HepG2 (cell line): Measurements from ENCODE around the gene TRA2B. TPM values are rescaled to one million over a fixed set of nuclear protein-coding genes. Genes with fewer than 3 reads are reported as not detected.

Experiments used
- ADNP ChIP-seq: sonication (generic); formaldehyde crosslinking; IDR thresholded peaks from 2 replicates; pipeline ENCODE4 v1.4.0; 2020; ENCODE audit warnings: missing genetic modification reagents
- ASH2L ChIP-seq: fragments of 300-600, 200-600 bp; sonication (generic); IDR thresholded peaks from 2 replicates; pipeline ENCODE4 v1.7.0; 2017; ENCODE audit warnings: low read depth, mild to moderate bottlenecking, moderate library complexity, mixed read lengths, low read length; ENCODE audit not compliant: insufficient read length
- ATF4 ChIP-seq, 2 experiments: fragments of 450-650 bp in 1 of 2; sonication (generic) in 1 of 2; formaldehyde crosslinking; IDR thresholded peaks; 2 replicates each; pipeline versions ENCODE4 v1.5.0 to v1.8.0; 2020 to 2022; ENCODE audit warnings: mild to moderate bottlenecking in 1 of 2, missing genetic modification reagents in 1 of 2
- CBX2 ChIP-seq, 2 experiments: fragments of 200-600 bp in 1 of 2; sonication (generic); formaldehyde crosslinking in 1 of 2; IDR thresholded peaks; 2 replicates each; pipeline versions ENCODE4 v1.7.0 to v1.8.1; 2018 to 2022; ENCODE audit warnings: low read depth in 2 of 2, low read length in 1 of 2, mild to moderate bottlenecking in 1 of 2, missing genetic modification reagents in 1 of 2
- CEBPG ChIP-seq: IDR thresholded peaks from 2 replicates; pipeline ENCODE4 v1.6.1; 2016
- DNMT3B ChIP-seq: conservative IDR thresholded peaks from 2 replicates; pipeline ENCODE4 v1.6.1; 2016; ENCODE audit warnings: missing biosample characterization, control low read depth
- DR1 ChIP-seq: sonication (generic); formaldehyde crosslinking; IDR thresholded peaks from 2 replicates; pipeline ENCODE4 v1.8.0; 2021; ENCODE audit warnings: mild to moderate bottlenecking, missing genetic modification reagents, inconsistent platforms
- FIP1L1 ChIP-seq: fragments of 200-400 bp; formaldehyde crosslinking; IDR thresholded peaks from 2 replicates; pipeline ENCODE4 v1.6.1; 2018; ENCODE audit warnings: low read depth, mild to moderate bottlenecking, low read length, moderate library complexity, borderline replicate concordance; ENCODE audit not compliant: insufficient read depth
- HIC2 ChIP-seq: sonication (generic); formaldehyde crosslinking; IDR thresholded peaks from 2 replicates; pipeline ENCODE4 v1.9.0; 2022; ENCODE audit warnings: low read depth, missing genetic modification reagents
- PCBP2 ChIP-seq: fragments of 200-400 bp; formaldehyde crosslinking; optimal IDR thresholded peaks from 2 replicates; pipeline ENCODE3; 2018; ENCODE audit warnings: low read length, low read depth; ENCODE audit not compliant: poor library complexity, severe bottlenecking
- POLR2AphosphoS2 ChIP-seq: IDR thresholded peaks from 2 replicates; pipeline ENCODE4 v1.6.1; 2011; ENCODE audit warnings: low read depth, low read length, improper control_type of control experiment
- RAD51 ChIP-seq: fragments of 450-650 bp; IDR thresholded peaks from 2 replicates; pipeline ENCODE4 v1.6.1; 2016; ENCODE audit warnings: borderline replicate concordance
- RFXAP ChIP-seq: sonication (generic); formaldehyde crosslinking; IDR thresholded peaks from 2 replicates; pipeline ENCODE4 v1.4.0; 2020; ENCODE audit warnings: missing genetic modification reagents, borderline replicate concordance
- TBX2 ChIP-seq: sonication (generic); formaldehyde crosslinking; IDR thresholded peaks from 2 replicates; pipeline ENCODE4 v1.5.0; 2020; ENCODE audit warnings: missing genetic modification reagents, mild to moderate bottlenecking, borderline replicate concordance
- TCF12 ChIP-seq, 2 experiments: fragments of 450-650 bp in 1 of 2; sonication (generic) in 1 of 2; formaldehyde crosslinking in 1 of 2; IDR thresholded peaks; 2 replicates each; pipeline versions ENCODE4 v1.6.1 to v1.8.0; 2017 to 2022; ENCODE audit warnings: antibody characterized with exemption in 1 of 2, mild to moderate bottlenecking in 1 of 2, missing genetic modification reagents in 1 of 2, moderate library complexity in 1 of 2
- TEAD2 ChIP-seq: sonication (generic); formaldehyde crosslinking; IDR thresholded peaks from 2 replicates; pipeline ENCODE4 v1.9.0; 2021; ENCODE audit warnings: missing genetic modification reagents
- TFE3 ChIP-seq: IDR thresholded peaks from 2 replicates; pipeline ENCODE4 v1.6.1; 2016
- TOE1 ChIP-seq: sonication (generic); formaldehyde crosslinking; IDR thresholded peaks from 2 replicates; pipeline ENCODE4 v1.4.0; 2020; ENCODE audit warnings: mild to moderate bottlenecking, missing genetic modification reagents
- ZC3H13 ChIP-seq: sonication (generic); formaldehyde crosslinking; IDR thresholded peaks from 2 replicates; pipeline ENCODE4 v1.8.1; 2023; ENCODE audit warnings: mild to moderate bottlenecking, missing genetic modification reagents, moderate library complexity
- ZNF160 ChIP-seq: sonication (generic); formaldehyde crosslinking; IDR thresholded peaks from 2 replicates; pipeline ENCODE4 v1.8.0; 2022; ENCODE audit warnings: mild to moderate bottlenecking, inconsistent platforms, missing genetic modification reagents
- ZNF354B ChIP-seq: sonication (generic); formaldehyde crosslinking; IDR thresholded peaks from 2 replicates; pipeline ENCODE4 v1.8.0; 2022; ENCODE audit warnings: mild to moderate bottlenecking, missing genetic modification reagents
- ZNF430 ChIP-seq: sonication (generic); formaldehyde crosslinking; IDR thresholded peaks from 2 replicates; pipeline ENCODE4 v1.9.0; 2021; ENCODE audit warnings: mild to moderate bottlenecking, missing genetic modification reagents
- ZNF468 ChIP-seq: sonication (generic); formaldehyde crosslinking; IDR thresholded peaks from 2 replicates; pipeline ENCODE4 v1.8.0; 2022; ENCODE audit warnings: mild to moderate bottlenecking, moderate library complexity, missing genetic modification reagents
- ZNF891 ChIP-seq: sonication (generic); formaldehyde crosslinking; IDR thresholded peaks from 2 replicates; pipeline ENCODE4 v1.5.0; 2020; ENCODE audit warnings: mild to moderate bottlenecking, missing genetic modification reagents
- ZSCAN21 ChIP-seq: sonication (generic); formaldehyde crosslinking; IDR thresholded peaks from 2 replicates; pipeline ENCODE4 v1.8.0; 2022; ENCODE audit warnings: mild to moderate bottlenecking, missing genetic modification reagents, moderate library complexity, borderline replicate concordance
- ZSCAN22 ChIP-seq: sonication (generic); formaldehyde crosslinking; IDR thresholded peaks from 2 replicates; pipeline ENCODE4 v1.4.0; 2020; ENCODE audit warnings: mild to moderate bottlenecking, missing genetic modification reagents
- polyA plus RNA-seq, 8 experiments: library from polyadenylated mRNA; depleted of rRNA in 3 of 8; stranded (reverse) in 7 of 8; unstranded in 1 of 8; fragments of >200 nt; fragmentation: Illumina TruSeq in 4 of 8; extraction: Trizol in 4 of 8; gene quantifications; 2 replicates each; pipeline versions ENCODE4 v1.2.1 to v1.2.3, GENCODE V29; 2011 to 2016; ENCODE audit warnings: low read depth in 4 of 8, missing spikeins in 1 of 8, mixed read lengths in 1 of 8; ENCODE audit not compliant: insufficient read depth in 1 of 8
- total RNA-seq, 5 experiments: library from RNA; depleted of rRNA; stranded (reverse); fragments of >200 nt; fragmentation: Illumina TruSeq; extraction: Trizol; gene quantifications; 2 replicates each; pipeline ENCODE4 v1.2.3, GENCODE V29; 2016; ENCODE audit warnings: low read depth in 1 of 5

The TRA2B gene
- total and polyA plus RNA-seq, 2 of the 13 experiments (the other 11 are each of a cell fraction or from before 2014, with no cell fraction given) = 105 to 241 TPM

GRCh38 chr3:185942907-185943759 is 5.3 kb upstream of the TRA2B start (continued):
- TF ChIP-seq CBX2 (IDR thresholded peaks at IDR 0.05; ENCODE audit: low read depth, low read length) (no peak), CBX2 (CRISPR knock-in tag; IDR thresholded peaks at IDR 0.05; ENCODE audit: low read depth) (no peak), POLR2AphosphoS2 (no peak), ADNP (CRISPR knock-in tag) (no peak), TBX2 (peak; percentile 78; the same call in 1 of the 2 replicates), TOE1 (CRISPR knock-in tag) (no peak), ZC3H13 (CRISPR knock-in tag) (no peak; the same call in 1 of the 2 replicates), TCF12 (IDR thresholded peaks at IDR 0.05) (no peak), TCF12 (CRISPR knock-in tag; IDR thresholded peaks at IDR 0.05) (no peak), PCBP2 (no peak), DR1 (CRISPR knock-in tag) (no peak), ZNF160 (CRISPR knock-in tag) (no peak), ZSCAN21 (CRISPR knock-in tag) (peak; percentile 47; the same call in 1 of the 2 replicates), ASH2L (peak; percentile 45), ZNF891 (CRISPR knock-in tag) (0 out of 2 replicates have a peak, but pooled peaks have one; percentile 33), ZNF468 (CRISPR knock-in tag) (no peak), CEBPG (peak; percentile 96), TEAD2 (no peak), ZSCAN22 (CRISPR knock-in tag) (no peak), FIP1L1 (no peak), ATF4 (CRISPR knock-in tag; IDR thresholded peaks at IDR 0.05) (no peak), RAD51 (no peak), DNMT3B (CRISPR knock-in tag) (no peak), ZNF354B (no peak), ZNF430 (CRISPR knock-in tag) (no peak), RFXAP (CRISPR knock-in tag) (no peak), HIC2 (CRISPR knock-in tag) (no peak), TFE3 (CRISPR knock-in tag) (0 out of 2 replicates have a peak, but pooled peaks have one; percentile 13)
